HCT116 (cell line): ENCODE measurements around the gene BMF. TPM values are rescaled to one million over a fixed set of nuclear protein-coding genes. Genes with fewer than 3 reads are reported as not detected.
"Not testable (repeated sequence)": the region's sequence is repeated elsewhere in the genome, so short reads cannot be mapped to it uniquely, and the experiment has no call there.

Experiments
- ATAC-seq: fragments of 200-7000 bp; cut with Tn5 transposase; 2 replicates; pipeline ENCODE4 v1.9.1; 2020; ENCODE audit warnings: mild to moderate bottlenecking, moderate library complexity
- BruUV-seq: library from RNA; stranded (reverse); fragments of 400-500 nt; replicated peaks from 2 replicates; lab custom pipeline; 2021; lab: Mats Ljungman, UMichigan
- CTCF ChIA-PET: fragments of 300-600 bp; sonication (Branson Sonifier 250); formaldehyde crosslinking; loops from one replicate; lab custom pipeline; 2021; ENCODE audit warnings: antibody characterized with exemption; lab: Charles Lee
- POLR2A ChIA-PET: fragments of 300-600, 350-600 bp; sonication (Branson Sonifier 250); formaldehyde crosslinking; loops from one replicate; lab custom pipeline; 2021; ENCODE audit warnings: antibody characterized with exemption; lab: Charles Lee
- RAD21 ChIA-PET, 2 experiments: fragments of 300-600 bp; sonication (Branson Sonifier 250); formaldehyde crosslinking; loops; one replicate each; lab custom pipeline; 2023; ENCODE audit warnings: low total read pairs in 2 of 2; ENCODE audit not compliant: uncharacterized antibody in 2 of 2, unreplicated experiment in 2 of 2, low non-redundant PET in 1 of 2; lab: Charles Lee
- DNase-seq: peaks from one replicate; pipeline ENCODE4 v3.0.0-alpha.2; 2010; ENCODE audit warnings: low read depth, low spot score
- H2AFZ ChIP-seq: fragments of 200-600 bp; shearing (Covaris generic), sonication (generic); 2 replicates; pipeline ENCODE4 v1.6.1; 2017; ENCODE audit warnings: low read depth, mixed run types, mixed read lengths, antibody characterized with exemption, low read length; ENCODE audit not compliant: poor library complexity, severe bottlenecking
- H3K27ac ChIP-seq: 2 replicates; pipeline ENCODE4 v1.5.1; 2012; ENCODE audit warnings: low read depth, low read length
- H3K27me3 ChIP-seq: fragments of 200-600 bp; sonication (generic); 2 replicates; pipeline ENCODE4 v1.6.1; 2016; ENCODE audit warnings: mixed run types, low read length, mixed read lengths; ENCODE audit not compliant: insufficient read depth
- H3K36me3 ChIP-seq, 2 experiments: fragments of 200-500 bp in 1 of 2; fragments of 200-600 bp in 1 of 2; sonication (Bioruptor generic) in 1 of 2; sonication (generic) in 1 of 2; 2 replicates each; pipeline versions ENCODE4 v1.5.1 to v1.6.1; 2014 to 2016; ENCODE audit warnings: low read length in 2 of 2, inconsistent platforms in 1 of 2, mixed read lengths in 1 of 2, mixed run types in 1 of 2; ENCODE audit not compliant: insufficient read depth in 2 of 2, control insufficient read depth in 1 of 2
- H3K4me1 ChIP-seq, 2 experiments: fragments of 200-600 bp in 1 of 2; sonication (generic) in 1 of 2; 2 replicates each; pipeline versions ENCODE4 v1.5.1 to v1.6.1; 2012 to 2017; ENCODE audit warnings: low read length in 2 of 2, inconsistent platforms in 1 of 2, mild to moderate bottlenecking in 1 of 2, mixed read lengths in 1 of 2, mixed run types in 1 of 2, moderate library complexity in 1 of 2; ENCODE audit not compliant: insufficient read depth in 2 of 2, control insufficient read depth in 1 of 2
- H3K4me2 ChIP-seq: fragments of 200-600 bp; sonication (generic); 2 replicates; pipeline ENCODE4 v1.6.1; 2017; ENCODE audit warnings: mixed run types, low read length, mixed read lengths
- H3K4me3 ChIP-seq, 2 experiments: fragments of 200-600 bp in 1 of 2; sonication (generic) in 1 of 2; replicated peaks in 1 of 2; 2 replicates each; pipeline ENCODE4 v1.5.1; 2011 to 2016; ENCODE audit warnings: low read length in 2 of 2, control low read depth in 1 of 2, low read depth in 1 of 2, mild to moderate bottlenecking in 1 of 2, mixed read lengths in 1 of 2, mixed run types in 1 of 2
- H3K79me2 ChIP-seq: fragments of 200-600 bp; sonication (generic); 2 replicates; pipeline ENCODE4 v1.6.1; 2017; ENCODE audit warnings: mild to moderate bottlenecking, mixed run types, low read length, moderate library complexity, mixed read lengths; ENCODE audit not compliant: insufficient read depth
- H3K9ac ChIP-seq: fragments of 200-600 bp; sonication (generic); 2 replicates; pipeline ENCODE4 v1.6.1; 2016; ENCODE audit warnings: low read length, mixed read lengths
- H3K9me2 ChIP-seq: fragments of 200-600 bp; sonication (generic), shearing (Covaris generic); 2 replicates; pipeline ENCODE4 v1.6.1; 2017; ENCODE audit warnings: mixed run types, mild to moderate bottlenecking, moderate library complexity; ENCODE audit not compliant: insufficient read depth
- H3K9me3 ChIP-seq, 2 experiments: fragments of 200-500 bp in 1 of 2; fragments of 200-600 bp in 1 of 2; sonication (Bioruptor generic) in 1 of 2; sonication (generic) in 1 of 2; 2 replicates each; pipeline ENCODE4 v1.6.1; 2014 to 2017; ENCODE audit warnings: low read length in 2 of 2, mixed read lengths in 2 of 2, inconsistent platforms in 1 of 2, low read depth in 1 of 2, mild to moderate bottlenecking in 1 of 2, mixed run types in 1 of 2, moderate library complexity in 1 of 2; ENCODE audit not compliant: control insufficient read depth in 1 of 2, insufficient read depth in 1 of 2
- H4K20me1 ChIP-seq: fragments of 200-600 bp; sonication (generic), shearing (Covaris generic); 2 replicates; pipeline ENCODE4 v1.6.1; 2017; ENCODE audit warnings: mixed run types, mild to moderate bottlenecking, moderate library complexity; ENCODE audit not compliant: insufficient read depth
- SP1 ChIP-seq: IDR thresholded peaks from 2 replicates; pipeline ENCODE4 v1.6.1; 2012; ENCODE audit warnings: low read depth
- intact Hi-C: fragments of 100-400 bp; cut with micrococcal nuclease; formaldehyde crosslinking; loops from 2 replicates; pipeline ENCODE4 v1.10.0; 2022
- total RNA-seq: library from RNA; stranded (reverse); gene quantifications from one replicate; pipeline ENCODE4 v1.2.1, GENCODE V29; 2021; ENCODE audit not compliant: unreplicated experiment

The BMF gene
- total RNA-seq, 1 experiment from 2014 or later = 1.0 TPM

- H3K27me3 ChIP-seq, H2AFZ ChIP-seq, H3K27ac ChIP-seq, H3K9me2 ChIP-seq, H3K4me3 ChIP-seq, POLR2A ChIA-PET, H3K9ac ChIP-seq, RAD21 ChIA-PET, BruUV-seq, H3K36me3 ChIP-seq, H3K79me2 ChIP-seq, H3K9me3 ChIP-seq, DNase-seq, H4K20me1 ChIP-seq: not testable (repeated sequence)
- peak; percentile 84 for ATAC-seq
- CTCF ChIA-PET = interaction anchor here (1.4 kb wide), 1 partner anchor 21 kb away, joined by 3 read pairs; no protein-coding TSS in a partner anchor
- Histone ChIP-seq H3K4me2 (peak overlapping the region; percentile 41), H3K4me1 (peaks cover 7 to 13% of the 10 kb centered on the region in 2 experiments)
- intact Hi-C loops = loop anchor here (2.0 kb wide), 1 partner anchor 30 kb away; no protein-coding TSS in a partner anchor
- TF ChIP-seq SP1 = peak; percentile 29; the same call in 1 of the 2 replicates
Measured at GRCh38 chr15:40124807-40125285, 16.2 kb upstream of the BMF start.

DNA sequence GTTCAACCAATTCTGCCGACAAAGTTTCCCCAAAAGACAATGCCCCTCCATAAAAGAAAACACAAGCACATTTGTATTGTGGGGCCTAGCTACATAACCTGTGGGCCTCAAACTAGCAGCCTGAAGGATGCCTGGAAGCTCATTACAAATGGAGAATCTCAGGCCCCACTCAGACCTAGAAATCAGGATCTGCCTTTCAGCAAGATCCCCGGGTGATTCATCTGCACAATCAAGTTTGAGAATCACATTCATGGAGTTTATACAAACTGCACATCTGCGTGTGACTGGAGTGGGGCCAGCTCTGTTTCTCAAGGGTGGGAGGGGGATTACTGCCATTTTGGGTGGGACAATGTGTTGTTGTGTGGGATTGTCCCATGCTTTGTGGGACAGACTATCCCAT, 15.7 kb upstream of the BMF start:
- H3K9me3 ChIP-seq, H3K79me2 ChIP-seq, H4K20me1 ChIP-seq, RAD21 ChIA-PET, ATAC-seq, H3K36me3 ChIP-seq, BruUV-seq, H3K9me2 ChIP-seq, DNase-seq, H3K9ac ChIP-seq, H2AFZ ChIP-seq, H3K27me3 ChIP-seq, H3K27ac ChIP-seq, H3K4me3 ChIP-seq: not testable (repeated sequence)
- ChIA-PET CTCF (interaction anchor here (1.4 kb wide), 1 partner anchor 20 kb away, joined by 3 read pairs; no protein-coding TSS in a partner anchor), POLR2A (interaction anchor here (0.9 kb wide), 1 partner anchor 29 kb away, joined by 3 read pairs; no protein-coding TSS in a partner anchor)
- peaks cover 7 to 13% of the 10 kb centered on the region in 2 experiments for H3K4me1 ChIP-seq
- intact Hi-C loops = loop anchor here (2.0 kb wide), 1 partner anchor 30 kb away; no protein-coding TSS in a partner anchor
- peak overlapping the region; percentile 41 for H3K4me2 ChIP-seq

DNA sequence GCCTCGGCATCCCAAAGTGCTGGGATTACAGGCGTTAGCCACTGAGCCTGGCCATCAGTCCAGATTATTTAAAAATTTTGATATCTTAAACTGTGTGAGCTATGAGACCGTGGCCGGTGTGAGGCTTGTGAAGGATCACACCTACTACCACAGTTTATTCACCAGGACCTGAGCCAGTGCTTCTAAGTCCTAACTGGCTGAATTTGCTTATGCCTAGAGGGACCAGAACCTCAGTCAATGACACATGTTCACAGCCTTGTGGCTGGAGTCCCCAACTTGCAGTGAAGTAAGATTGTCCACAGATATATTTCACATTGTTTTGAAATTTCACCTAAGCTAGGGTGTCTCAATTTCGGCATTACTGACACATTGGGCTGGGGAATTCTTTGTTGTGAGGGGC, 15.2 kb upstream of the BMF start:
- CTCF ChIA-PET = interaction anchor here (1.4 kb wide), 1 partner anchor 20 kb away, joined by 3 read pairs; no protein-coding TSS in a partner anchor

DNA sequence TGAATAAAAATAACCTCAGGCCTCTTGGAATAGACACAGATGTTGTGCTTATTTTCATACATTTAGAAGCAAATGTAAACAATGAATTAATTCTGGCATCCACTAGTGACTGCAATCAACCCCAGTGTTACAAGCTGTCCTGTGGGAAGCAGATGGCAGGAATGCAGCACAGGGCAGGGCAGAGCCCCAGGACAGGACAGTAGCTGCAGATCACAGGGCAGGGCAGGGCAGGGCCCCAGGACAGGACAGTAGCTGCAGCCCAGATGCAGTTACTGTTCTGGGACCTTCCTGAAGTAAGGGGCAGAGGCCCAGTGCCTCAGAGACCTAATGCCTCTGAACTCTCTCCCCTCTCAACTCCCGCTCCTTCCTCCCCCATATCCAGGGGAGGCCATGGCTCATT, 14.3 kb upstream of the BMF start:
- ATAC-seq, H3K9ac ChIP-seq, POLR2A ChIA-PET, H3K4me2 ChIP-seq, H3K79me2 ChIP-seq, H3K27ac ChIP-seq, H3K9me3 ChIP-seq, RAD21 ChIA-PET, CTCF ChIA-PET, H4K20me1 ChIP-seq, H3K27me3 ChIP-seq, H3K36me3 ChIP-seq, H2AFZ ChIP-seq, H3K9me2 ChIP-seq, BruUV-seq, DNase-seq, H3K4me3 ChIP-seq, intact Hi-C loops: not testable (repeated sequence)
- peaks cover 7 to 13% of the 10 kb centered on the region in 2 experiments for H3K4me1 ChIP-seq

More for the DNA sequence above, 15.2 kb upstream of the BMF start:
- H4K20me1 ChIP-seq, RAD21 ChIA-PET, BruUV-seq, H3K9me2 ChIP-seq, H3K9ac ChIP-seq, H3K4me2 ChIP-seq, H3K27ac ChIP-seq, H3K9me3 ChIP-seq, H3K79me2 ChIP-seq, H2AFZ ChIP-seq, H3K36me3 ChIP-seq, H3K4me3 ChIP-seq, DNase-seq, ATAC-seq, H3K27me3 ChIP-seq: not testable (repeated sequence)
- POLR2A ChIA-PET = interaction anchor here (0.9 kb wide), 1 partner anchor 30 kb away, joined by 3 read pairs; no protein-coding TSS in a partner anchor
- intact Hi-C loops = loop anchor here (2.0 kb wide), 1 partner anchor 31 kb away; no protein-coding TSS in a partner anchor
- peaks cover 7 to 13% of the 10 kb centered on the region in 2 experiments for H3K4me1 ChIP-seq
